Panc1 (cell line): Measurements from ENCODE around the gene PPP1R9B.

Experiments
- POLR2AphosphoS5 ChIP-seq: IDR thresholded peaks from 2 replicates; pipeline ENCODE4 v1.6.1; 2012; ENCODE audit warnings: mild to moderate bottlenecking, low read depth, low read length, moderate library complexity
- TCF7L2 ChIP-seq: IDR thresholded peaks from 2 replicates; pipeline ENCODE4 v1.6.1; 2011; ENCODE audit warnings: mild to moderate bottlenecking, low read depth, low read length, inconsistent platforms
- TF ChIP-seq, protein P1 (sequence below): fragments of 450-650 bp; IDR thresholded peaks from 2 replicates; pipeline ENCODE4 v1.5.1; 2017; ENCODE audit warnings: mild to moderate bottlenecking
- TF ChIP-seq, protein P2 (sequence below), 2 experiments: IDR thresholded peaks; 2 replicates each; pipeline ENCODE4 v1.6.1; 2011 to 2012; ENCODE audit warnings: low read depth in 2 of 2, control low read depth in 1 of 2, low read length in 1 of 2, mild to moderate bottlenecking in 1 of 2, moderate library complexity in 1 of 2; ENCODE audit not compliant: insufficient read depth in 1 of 2

DNA sequence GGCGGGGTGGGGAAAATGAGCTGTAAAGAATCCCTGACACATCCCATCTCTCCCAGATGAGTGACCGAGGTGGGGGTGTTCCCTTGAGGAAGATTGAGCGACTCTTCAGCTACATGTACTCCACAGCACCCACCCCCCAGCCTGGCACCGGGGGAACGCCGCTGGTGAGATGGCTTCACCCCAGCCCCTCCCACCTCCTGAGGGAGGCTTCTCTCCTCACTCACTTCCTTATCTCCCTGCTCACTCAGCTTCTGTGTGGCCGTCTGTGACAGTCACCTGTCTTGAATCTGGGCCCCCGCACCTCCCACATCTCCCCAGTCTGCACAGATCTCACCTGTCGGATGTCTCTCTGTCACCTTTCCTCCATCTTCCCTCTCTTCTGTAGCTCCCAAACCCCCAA lies 41.9 kb downstream of the PPP1R9B start:
- TF ChIP-seq, protein P1, sequence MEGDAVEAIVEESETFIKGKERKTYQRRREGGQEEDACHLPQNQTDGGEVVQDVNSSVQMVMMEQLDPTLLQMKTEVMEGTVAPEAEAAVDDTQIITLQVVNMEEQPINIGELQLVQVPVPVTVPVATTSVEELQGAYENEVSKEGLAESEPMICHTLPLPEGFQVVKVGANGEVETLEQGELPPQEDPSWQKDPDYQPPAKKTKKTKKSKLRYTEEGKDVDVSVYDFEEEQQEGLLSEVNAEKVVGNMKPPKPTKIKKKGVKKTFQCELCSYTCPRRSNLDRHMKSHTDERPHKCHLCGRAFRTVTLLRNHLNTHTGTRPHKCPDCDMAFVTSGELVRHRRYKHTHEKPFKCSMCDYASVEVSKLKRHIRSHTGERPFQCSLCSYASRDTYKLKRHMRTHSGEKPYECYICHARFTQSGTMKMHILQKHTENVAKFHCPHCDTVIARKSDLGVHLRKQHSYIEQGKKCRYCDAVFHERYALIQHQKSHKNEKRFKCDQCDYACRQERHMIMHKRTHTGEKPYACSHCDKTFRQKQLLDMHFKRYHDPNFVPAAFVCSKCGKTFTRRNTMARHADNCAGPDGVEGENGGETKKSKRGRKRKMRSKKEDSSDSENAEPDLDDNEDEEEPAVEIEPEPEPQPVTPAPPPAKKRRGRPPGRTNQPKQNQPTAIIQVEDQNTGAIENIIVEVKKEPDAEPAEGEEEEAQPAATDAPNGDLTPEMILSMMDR: no peak
- TF ChIP-seq, protein P2, sequence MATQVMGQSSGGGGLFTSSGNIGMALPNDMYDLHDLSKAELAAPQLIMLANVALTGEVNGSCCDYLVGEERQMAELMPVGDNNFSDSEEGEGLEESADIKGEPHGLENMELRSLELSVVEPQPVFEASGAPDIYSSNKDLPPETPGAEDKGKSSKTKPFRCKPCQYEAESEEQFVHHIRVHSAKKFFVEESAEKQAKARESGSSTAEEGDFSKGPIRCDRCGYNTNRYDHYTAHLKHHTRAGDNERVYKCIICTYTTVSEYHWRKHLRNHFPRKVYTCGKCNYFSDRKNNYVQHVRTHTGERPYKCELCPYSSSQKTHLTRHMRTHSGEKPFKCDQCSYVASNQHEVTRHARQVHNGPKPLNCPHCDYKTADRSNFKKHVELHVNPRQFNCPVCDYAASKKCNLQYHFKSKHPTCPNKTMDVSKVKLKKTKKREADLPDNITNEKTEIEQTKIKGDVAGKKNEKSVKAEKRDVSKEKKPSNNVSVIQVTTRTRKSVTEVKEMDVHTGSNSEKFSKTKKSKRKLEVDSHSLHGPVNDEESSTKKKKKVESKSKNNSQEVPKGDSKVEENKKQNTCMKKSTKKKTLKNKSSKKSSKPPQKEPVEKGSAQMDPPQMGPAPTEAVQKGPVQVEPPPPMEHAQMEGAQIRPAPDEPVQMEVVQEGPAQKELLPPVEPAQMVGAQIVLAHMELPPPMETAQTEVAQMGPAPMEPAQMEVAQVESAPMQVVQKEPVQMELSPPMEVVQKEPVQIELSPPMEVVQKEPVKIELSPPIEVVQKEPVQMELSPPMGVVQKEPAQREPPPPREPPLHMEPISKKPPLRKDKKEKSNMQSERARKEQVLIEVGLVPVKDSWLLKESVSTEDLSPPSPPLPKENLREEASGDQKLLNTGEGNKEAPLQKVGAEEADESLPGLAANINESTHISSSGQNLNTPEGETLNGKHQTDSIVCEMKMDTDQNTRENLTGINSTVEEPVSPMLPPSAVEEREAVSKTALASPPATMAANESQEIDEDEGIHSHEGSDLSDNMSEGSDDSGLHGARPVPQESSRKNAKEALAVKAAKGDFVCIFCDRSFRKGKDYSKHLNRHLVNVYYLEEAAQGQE (IDR thresholded peaks at IDR 0.05; ENCODE audit: insufficient read depth in 1 of 2, low read depth in 2 of 2, low read length in 1 of 2): no peak
- TF ChIP-seq POLR2AphosphoS5 (no peak), TCF7L2 (no peak)
